Erythroblast (primary cell): Measurements from ENCODE around the gene TSEN2.
"Not testable (repeated sequence)": the region's sequence is repeated elsewhere in the genome, so short reads cannot be mapped to it uniquely, and the experiment has no call there.

Experiments
- DNase-seq, 2 experiments: peaks; one replicate each; lab custom pipeline; 2025; lab: John Stamatoyannopoulos, UW
- GATA1 ChIP-seq: IDR thresholded peaks from 2 replicates; pipeline ENCODE4 v1.6.1; 2011; ENCODE audit warnings: low read depth, mild to moderate bottlenecking, control low read depth, low read length, moderate library complexity
- POLR2A ChIP-seq: IDR thresholded peaks from 2 replicates; pipeline ENCODE4 v1.6.1; 2011; ENCODE audit warnings: mild to moderate bottlenecking, low read length

TSEN2 gene

DNA sequence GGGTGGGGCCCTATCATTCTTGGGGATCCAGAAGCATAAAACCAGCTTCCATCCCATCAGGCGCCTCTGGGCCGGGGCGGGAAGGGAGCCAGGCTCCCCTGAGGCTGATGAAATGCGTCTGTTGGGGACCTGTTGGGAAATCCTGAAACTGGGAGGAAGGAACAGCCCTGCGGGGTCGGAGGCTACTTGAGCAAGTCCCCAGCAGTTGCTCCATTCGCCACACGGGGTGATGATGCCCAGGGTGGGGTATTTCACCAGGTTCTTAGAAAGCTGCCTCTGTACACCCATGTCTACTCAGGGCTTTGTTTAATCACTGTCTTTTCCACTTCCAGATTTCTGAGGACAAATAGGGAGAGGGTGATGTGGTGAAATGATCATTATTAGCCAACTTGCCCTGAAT, 25.4 kb upstream of the TSEN2 start:
- TF ChIP-seq GATA1: no peak
- no peak for TF ChIP-seq POLR2A
- no peak for DNase-seq

DNA sequence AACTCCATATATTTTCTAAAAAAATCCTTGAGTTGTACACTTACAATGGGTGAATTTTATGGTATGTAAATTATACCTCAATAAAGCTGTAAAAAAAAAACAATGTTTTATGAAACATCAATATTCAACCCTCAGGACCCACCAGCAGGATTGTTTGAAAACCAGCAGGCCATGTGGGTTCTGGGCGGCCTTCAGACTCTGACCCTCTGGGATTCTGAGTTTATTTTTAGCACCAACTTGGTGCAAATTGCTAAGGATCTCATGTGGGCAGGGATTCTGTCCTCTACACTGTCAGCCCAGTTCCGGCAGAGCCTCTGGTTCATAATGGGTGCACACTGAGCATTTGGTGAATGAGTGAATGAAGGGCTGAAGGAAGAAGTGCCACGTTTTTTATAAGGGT, 24.2 kb upstream of the TSEN2 start:
- no peak for DNase-seq
- TF ChIP-seq POLR2A (no peak), GATA1 (no peak)

DNA sequence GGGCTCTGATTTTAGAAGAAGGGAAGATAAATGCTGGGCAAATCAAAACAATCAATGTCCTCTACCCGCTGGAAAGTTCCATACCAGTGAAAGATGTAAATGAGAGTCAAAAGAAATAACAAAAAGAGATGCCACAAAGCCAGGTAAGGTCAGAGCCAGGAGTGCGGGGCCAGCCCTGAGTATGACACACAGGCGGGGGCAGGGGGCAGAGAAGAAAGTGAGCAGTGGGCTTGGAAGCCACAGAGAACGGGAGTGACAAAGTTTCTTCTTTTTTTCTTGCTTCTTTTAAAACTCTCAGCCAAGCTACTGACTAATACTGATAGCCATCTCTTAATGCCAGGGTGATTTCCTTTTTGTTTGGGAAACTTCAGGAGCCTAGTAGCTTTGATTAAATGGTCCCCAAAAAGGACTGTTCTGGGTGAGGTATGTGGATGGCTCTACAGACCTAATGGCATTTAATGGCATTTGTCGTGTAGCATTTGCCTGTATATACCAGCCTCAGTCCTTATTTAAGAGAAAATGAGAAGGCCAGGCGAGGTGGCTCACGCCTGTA, 23.1 kb upstream of the TSEN2 start:
- TF ChIP-seq POLR2A (no peak), GATA1 (no peak)
- DNase-seq: no peak

GRCh38 chr3:12462159-12462947, 21.9 kb upstream of the TSEN2 start:
- no peak for DNase-seq
- no peak for TF ChIP-seq GATA1

DNA sequence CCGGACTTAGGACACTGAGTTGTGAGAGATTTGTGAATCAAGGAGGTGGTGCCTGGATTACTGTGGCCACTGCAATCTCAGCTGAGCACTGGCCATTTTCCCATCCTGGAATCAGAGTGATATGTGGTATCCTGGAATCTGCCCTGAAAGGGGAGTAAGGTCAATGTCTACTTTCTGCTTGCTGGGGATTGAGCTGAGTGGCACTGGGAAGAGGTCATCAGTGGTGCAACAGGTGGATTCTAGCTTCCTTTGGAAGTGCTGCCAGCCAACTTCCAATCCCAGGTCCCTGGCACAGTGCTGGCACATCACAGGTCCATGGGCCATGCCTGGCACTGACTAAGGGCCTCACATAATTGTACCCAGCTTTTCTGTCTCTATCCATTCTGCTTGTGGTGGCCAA, 20.6 kb upstream of the TSEN2 start:
- DNase-seq: no peak
- TF ChIP-seq GATA1 (no peak), POLR2A (no peak)

DNA sequence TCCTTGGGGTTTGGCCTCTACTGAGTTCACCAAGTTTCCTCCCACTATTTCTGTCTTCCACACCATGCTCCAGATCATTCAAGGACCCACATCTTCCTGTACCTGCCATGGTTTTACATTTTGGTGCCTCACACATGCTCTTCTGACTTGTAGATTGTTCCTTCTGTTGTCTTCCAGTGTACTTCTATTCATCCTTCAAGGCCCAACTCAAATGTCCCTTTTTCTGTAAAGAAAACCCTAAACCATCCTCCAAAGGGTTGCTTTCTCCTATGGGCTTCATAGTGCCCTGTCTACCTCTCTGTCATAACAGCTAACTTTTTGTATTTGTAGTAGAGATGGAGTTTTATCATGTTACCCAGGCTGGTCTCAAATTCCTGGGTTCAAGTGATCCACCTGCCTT, 20.1 kb upstream of the TSEN2 start:
- TF ChIP-seq POLR2A: no peak
- no peak for TF ChIP-seq GATA1
- DNase-seq: no peak

- no peak for DNase-seq
- TF ChIP-seq POLR2A (no peak), GATA1 (no peak)
These were observed 19.0 kb upstream of the TSEN2 start for GRCh38 chr3:12465151-12465835.

DNA sequence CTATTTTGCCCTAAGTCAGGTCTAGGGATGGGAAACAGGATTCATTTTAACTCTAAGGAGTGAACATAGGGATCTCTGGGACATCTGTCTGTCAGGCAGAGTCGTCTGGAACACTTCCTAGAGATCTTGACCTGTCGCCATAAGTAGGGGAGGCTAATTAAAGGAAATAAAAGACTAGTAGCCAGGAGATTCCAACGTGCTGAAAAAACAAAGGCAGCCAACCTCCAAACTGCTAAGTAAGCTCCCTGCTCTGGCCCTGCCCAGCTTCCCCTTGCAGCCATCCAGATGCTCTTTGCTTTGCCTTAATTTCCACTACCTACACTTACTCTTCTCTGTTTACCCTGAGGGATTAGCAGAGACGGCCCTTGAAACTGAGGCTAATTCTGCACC, 18.4 kb upstream of the TSEN2 start:
- TF ChIP-seq POLR2A (no peak), GATA1 (no peak)
- DNase-seq: no peak

DNA sequence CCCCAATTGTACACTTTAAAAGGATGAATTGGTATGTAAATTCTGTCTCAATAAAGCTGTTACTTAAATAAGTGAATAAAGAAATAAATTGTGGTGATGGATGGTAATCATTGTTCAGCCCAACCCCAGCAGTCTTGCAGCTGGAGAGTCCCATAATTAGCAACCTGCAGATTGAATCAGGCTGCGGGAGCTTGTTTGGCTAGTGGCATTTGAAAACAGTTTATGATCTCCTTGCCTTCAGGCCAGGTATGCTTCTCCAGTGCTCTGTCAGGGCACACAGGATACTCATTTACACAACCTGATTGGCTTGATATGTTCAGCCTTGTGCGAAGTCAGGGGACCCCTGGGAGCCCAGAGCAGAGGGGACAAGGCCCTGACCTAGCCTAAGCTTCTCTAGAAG, 16.5 kb upstream of the TSEN2 start:
- no peak for DNase-seq
- TF ChIP-seq POLR2A (no peak), GATA1 (no peak)

GRCh38 chr3:12468276-12468675, 16.0 kb upstream of the TSEN2 start:
- TF ChIP-seq GATA1: no peak
- TF ChIP-seq POLR2A: no peak
- no peak for DNase-seq

GRCh38 chr3:12468757-12469156, 15.5 kb upstream of the TSEN2 start:
- no peak for DNase-seq
- no peak for TF ChIP-seq POLR2A
- no peak for TF ChIP-seq GATA1

DNA sequence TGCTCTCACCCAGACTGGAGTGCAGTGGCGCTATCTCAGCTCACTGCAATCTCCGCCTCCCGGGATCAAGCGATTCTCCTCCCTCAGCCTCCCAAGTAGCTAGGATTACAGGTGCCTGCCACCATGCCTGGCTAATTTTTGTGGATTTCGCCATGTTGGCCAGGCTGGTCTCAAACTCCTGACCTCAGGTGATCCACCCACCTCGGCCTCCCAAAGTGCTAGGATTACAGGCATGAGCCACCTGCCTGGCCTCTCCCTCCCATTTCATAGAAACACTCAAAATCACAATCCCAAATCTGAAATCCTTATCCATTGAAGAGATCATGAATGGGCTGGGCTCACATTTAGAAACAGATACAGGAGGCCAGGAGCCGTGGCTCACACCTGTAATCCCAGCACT, 15.1 kb upstream of the TSEN2 start:
- not testable (repeated sequence) for DNase-seq

DNA sequence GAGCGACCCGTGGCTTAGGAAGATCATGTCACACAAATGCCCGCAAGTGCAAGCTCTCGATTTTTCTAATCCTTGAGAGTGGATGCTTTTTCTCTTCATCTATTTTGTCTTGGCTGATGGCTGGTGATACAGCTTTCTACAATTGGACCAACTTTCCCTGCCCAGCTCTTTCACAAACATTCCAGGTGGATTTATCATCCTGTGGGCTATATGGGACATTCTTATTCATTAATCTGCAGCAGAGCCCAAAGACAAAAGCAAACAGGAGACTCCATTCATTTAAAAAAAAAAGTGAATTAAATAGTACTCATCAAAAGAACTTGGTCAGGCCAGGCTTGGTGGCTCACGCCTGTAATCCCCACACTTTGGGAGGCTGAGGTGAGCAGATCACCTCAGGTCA, 14.2 kb upstream of the TSEN2 start:
- DNase-seq: no peak

GRCh38 chr3:12470680-12471079, 13.6 kb upstream of the TSEN2 start:
- no peak for TF ChIP-seq GATA1
- no peak for TF ChIP-seq POLR2A
- no peak for DNase-seq

More for the DNA sequence above, 14.2 kb upstream of the TSEN2 start:
- TF ChIP-seq GATA1 (no peak), POLR2A (no peak)

DNA sequence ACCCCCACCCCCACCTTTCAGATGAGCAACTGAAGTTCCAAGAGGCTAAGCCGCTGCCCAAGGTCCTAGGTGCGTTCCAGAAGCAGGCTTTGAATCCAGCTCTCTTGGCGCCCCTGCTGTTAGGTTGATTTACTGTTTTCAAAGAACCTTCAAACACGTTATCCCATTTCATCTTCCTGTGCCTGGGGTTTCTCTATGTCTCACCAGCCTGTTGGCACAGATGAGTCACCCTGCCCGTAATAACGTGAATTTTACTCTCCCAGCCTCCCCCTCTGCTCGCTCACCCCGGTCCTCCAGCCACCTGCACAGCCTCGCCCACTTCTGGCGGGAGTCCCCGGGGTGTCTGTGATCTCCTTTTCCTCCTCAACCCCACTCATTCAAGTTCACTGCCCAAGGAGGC, 13.0 kb upstream of the TSEN2 start:
- no peak for DNase-seq
- TF ChIP-seq POLR2A (no peak), GATA1 (no peak)
